ENCODE data around the gene TMEM198.

DNA sequence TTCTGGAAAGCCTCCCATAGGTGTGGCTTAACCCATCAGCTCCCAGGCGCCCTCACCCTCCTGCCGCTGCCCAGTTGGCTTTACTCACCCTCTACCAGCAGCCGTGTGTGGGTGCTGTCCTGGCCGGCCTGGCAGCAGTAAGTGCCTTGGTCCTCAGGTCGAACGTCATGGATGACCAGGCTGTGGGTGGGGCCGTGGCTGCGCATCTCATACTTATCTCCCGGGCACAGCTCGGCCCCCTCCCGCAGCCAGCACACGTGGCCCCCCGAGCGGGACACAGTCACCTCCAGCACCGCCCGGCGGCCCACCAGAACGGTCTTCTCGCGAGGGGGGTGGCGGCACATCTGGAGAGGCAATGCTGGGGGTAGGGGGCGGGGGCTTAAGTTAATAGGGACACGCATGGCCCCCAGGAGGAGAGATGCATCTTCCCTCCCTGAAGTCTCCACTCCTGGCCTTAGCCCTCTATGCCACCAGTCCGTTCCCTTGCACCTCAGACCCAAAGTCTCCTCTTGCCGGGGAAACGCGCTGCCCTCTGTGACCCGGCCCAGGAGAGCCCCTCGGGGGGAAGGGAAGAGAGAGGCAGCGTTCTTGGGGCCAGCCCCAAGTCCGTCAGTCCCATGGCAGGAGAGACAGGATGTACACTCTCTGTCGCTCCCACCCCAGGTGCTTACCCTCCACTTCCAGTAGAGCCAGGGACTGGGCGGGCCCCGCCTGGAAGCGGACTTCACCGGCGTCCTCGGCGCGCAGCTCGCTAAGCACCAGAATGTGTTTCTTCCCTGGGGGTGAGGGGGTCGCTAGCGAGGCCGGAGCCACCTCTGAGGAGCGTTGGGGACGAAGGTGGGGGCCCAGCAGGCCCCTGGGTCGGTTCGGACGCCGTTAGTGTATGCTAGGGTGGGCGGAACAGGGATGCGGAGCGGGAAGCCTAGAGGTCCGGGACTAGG lies 7.9 kb downstream of the TMEM198 start:
- TF ChIP-seq, protein P1, sequence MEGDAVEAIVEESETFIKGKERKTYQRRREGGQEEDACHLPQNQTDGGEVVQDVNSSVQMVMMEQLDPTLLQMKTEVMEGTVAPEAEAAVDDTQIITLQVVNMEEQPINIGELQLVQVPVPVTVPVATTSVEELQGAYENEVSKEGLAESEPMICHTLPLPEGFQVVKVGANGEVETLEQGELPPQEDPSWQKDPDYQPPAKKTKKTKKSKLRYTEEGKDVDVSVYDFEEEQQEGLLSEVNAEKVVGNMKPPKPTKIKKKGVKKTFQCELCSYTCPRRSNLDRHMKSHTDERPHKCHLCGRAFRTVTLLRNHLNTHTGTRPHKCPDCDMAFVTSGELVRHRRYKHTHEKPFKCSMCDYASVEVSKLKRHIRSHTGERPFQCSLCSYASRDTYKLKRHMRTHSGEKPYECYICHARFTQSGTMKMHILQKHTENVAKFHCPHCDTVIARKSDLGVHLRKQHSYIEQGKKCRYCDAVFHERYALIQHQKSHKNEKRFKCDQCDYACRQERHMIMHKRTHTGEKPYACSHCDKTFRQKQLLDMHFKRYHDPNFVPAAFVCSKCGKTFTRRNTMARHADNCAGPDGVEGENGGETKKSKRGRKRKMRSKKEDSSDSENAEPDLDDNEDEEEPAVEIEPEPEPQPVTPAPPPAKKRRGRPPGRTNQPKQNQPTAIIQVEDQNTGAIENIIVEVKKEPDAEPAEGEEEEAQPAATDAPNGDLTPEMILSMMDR (IDR thresholded peaks at IDR 0.05; ENCODE audit: poor library complexity): no peak
- no peak for TF ChIP-seq EZH2 (IDR thresholded peaks at IDR 0.05; ENCODE audit: borderline replicate concordance)
